Heart left ventricle (tissue), 16 donors: ENCODE results near the gene MEI1. TPM values are rescaled to one million over a fixed set of nuclear protein-coding genes. Genes with fewer than 3 reads are reported as not detected.
"Not testable (repeated sequence)": the region's sequence is repeated elsewhere in the genome, so short reads cannot be mapped to it uniquely, and the experiment has no call there.

Experiments
- ATAC-seq, 4 donors: fragments of 200-7000 bp; cut with Tn5 transposase; one replicate each; pipeline ENCODE4 v1.9.1; 2020 to 2022; ENCODE audit warnings: moderate library complexity in 4 of 4, mild to moderate bottlenecking in 3 of 4, moderate number of reproducible peaks in 1 of 4
- DNase-seq, 5 donors: peaks; one replicate each; pipeline ENCODE4 v3.0.0-alpha.2; 2020
- H3K27ac ChIP-seq, 12 donors: fragments of 200-600 bp; sonication (generic) in 4 of 12; one replicate each; pipeline versions ENCODE4 v1.5.0 to v1.8.0; 2016 to 2022; ENCODE audit warnings: mild to moderate bottlenecking in 2 of 12
- H3K27me3 ChIP-seq, 9 donors: fragments of 200-600 bp; sonication (generic) in 2 of 9; one replicate each; pipeline versions ENCODE4 v1.5.1 to v1.8.0; 2016 to 2022; ENCODE audit warnings: mild to moderate bottlenecking in 3 of 9
- H3K36me3 ChIP-seq, 9 donors: fragments of 200-600 bp; sonication (generic) in 2 of 9; one replicate each; pipeline versions ENCODE4 v1.5.0 to v1.8.0; 2018 to 2022; ENCODE audit warnings: mild to moderate bottlenecking in 2 of 9
- H3K4me1 ChIP-seq, 12 donors: fragments of 200-600 bp; sonication (generic) in 4 of 12; one replicate each; pipeline versions ENCODE4 v1.5.0 to v1.8.0; 2016 to 2022; ENCODE audit warnings: mild to moderate bottlenecking in 3 of 12
- H3K4me3 ChIP-seq, 12 donors: fragments of 200-600 bp; sonication (generic) in 4 of 12; one replicate each; pipeline versions ENCODE4 v1.5.0 to v1.8.0; 2017 to 2022; ENCODE audit warnings: mild to moderate bottlenecking in 9 of 12, moderate library complexity in 4 of 12
- H3K9me3 ChIP-seq, 12 donors: fragments of 200-600 bp; sonication (generic) in 4 of 12; one replicate each; pipeline versions ENCODE4 v1.5.0 to v1.8.0; 2016 to 2022; ENCODE audit warnings: mild to moderate bottlenecking in 1 of 12
- CTCF ChIP-seq, 12 donors: fragments of 200-600 bp; sonication (generic) in 4 of 12; IDR thresholded peaks; one replicate each; pipeline versions ENCODE4 v1.5.0 to v1.8.0; 2018 to 2022; ENCODE audit warnings: antibody characterized with exemption in 12 of 12, mild to moderate bottlenecking in 5 of 12
- POLR2A ChIP-seq, 2 donors: fragments of 450-650 bp; IDR thresholded peaks; one replicate each; pipeline ENCODE4 v1.6.1; 2017; ENCODE audit warnings: antibody characterized with exemption in 2 of 2, mild to moderate bottlenecking in 2 of 2, moderate library complexity in 2 of 2
- WGBS, 4 donors: extraction: QIAGEN DNeasy Blood & Tissue Kit in 2 of 4; methylation state at CpG; one replicate each; pipeline versions ENCODE4 v1.1.5 to v1.1.7; 2013 to 2018; 5-methylcytosine and 5-hydroxymethylcytosine counted together
- intact Hi-C, 10 donors: fragments of 100-400 bp; cut with DNase I; formaldehyde crosslinking; loops; one replicate each; pipeline versions ENCODE4 v1.11.1 to v1.14.2; 2022
- polyA plus RNA-seq, 2 donors: library from polyadenylated mRNA; stranded (reverse); fragments of 200-250 nt; gene quantifications; one replicate each; pipeline ENCODE4 v1.2.3, GENCODE V29; 2013
- total RNA-seq, 9 donors: library from RNA; depleted of rRNA in 2 of 9; stranded (reverse); fragments of >200 nt in 2 of 9; fragmentation: NEBNext Ultra II Directional in 3 of 9; extraction: Animal tissue kit (Norgen Biotek cat#: 25700) in 3 of 9; gene quantifications; one replicate each; pipeline versions ENCODE4 v1.1.0 to v1.2.4, GENCODE V29; 2016 to 2023
- donor health status: ischemic (EF 13 %, LVEDD 7.1; RV severe dilation, severe dysfunction).
- donor health status: healthy with polysubstance abuse.
- donor health status: DM: no; HTN: yes; CAD: no.
- donor health status: DM: no; HTN: no; CAD: no.
- donor health status: ischemic (EF 25% LVEDD 6.9; RV normal size, moderate dysfunction).
- donor health status: ischemic (EF 25% LVEDD 5.7; RV mildly dilated, moderate dysfunction).
- donor health status: healthy.
- donor health status: DM: yes; HTN: yes; CAD: no.
- donor health status: ischemic (EF 35%, LVEDD 5.7; RV mildly dilated, moderate dysfunction).
- donor health status: nonischemic (EF 11% LVEDD 7.7; RV severe dilation, severe dysfunction).
- donor health status: DM: yes; HTN: yes; CAD: no.
- donor health status: PGD.
- donor health status: ischemic (EF 29% LVEDD 5.4; RV normal size, mild dysfunction).
- donor health status: nonischemic (EF 23%, LVEDD 6.1; RV moderate dilation, normal function).

Gene MEI1
- total and polyA plus RNA-seq, 11 donors, result 0.23 to 2.3 (median 0.54) TPM; not detected in 4

DNA sequence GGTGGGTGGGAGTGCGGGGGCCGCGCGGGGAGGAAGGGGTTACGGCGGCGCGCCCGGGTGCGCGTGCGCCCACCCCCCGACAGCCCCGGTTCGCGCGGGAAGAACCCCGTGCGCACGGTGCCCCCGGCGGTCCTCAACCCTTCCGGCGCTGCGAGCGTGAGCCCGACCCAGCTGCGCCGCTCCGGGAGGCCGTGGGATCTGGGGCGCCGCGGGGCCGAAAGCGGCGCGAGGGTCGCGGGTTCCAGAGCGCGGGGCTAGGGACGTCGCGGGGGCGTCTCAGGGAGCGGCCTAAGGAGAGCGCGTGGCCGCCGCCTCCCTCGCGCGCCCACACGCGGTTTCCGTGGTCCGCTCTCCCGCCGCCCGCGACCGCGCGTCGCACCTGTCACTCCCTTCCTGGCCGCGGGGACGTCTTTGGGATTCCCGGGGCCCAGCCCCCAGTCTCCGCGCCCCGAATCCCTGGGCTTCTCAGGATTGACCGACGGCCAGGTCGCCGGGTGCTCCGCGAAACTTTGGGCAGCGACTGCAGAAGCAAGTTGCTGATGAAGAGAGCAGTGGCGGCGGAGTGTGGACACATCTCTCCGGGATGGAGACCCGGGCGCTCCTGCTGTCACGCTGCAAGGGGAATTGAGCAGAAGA is 134.2 kb downstream of the MEI1 start:
- peaks cover 0 to 45% (median 14%) of the 10 kb centered on the region in 12 donors for H3K4me1 ChIP-seq

GRCh38 chr22:41834005-41834944 is 135.0 kb downstream of the MEI1 start:
- Histone ChIP-seq H3K27ac (peak overlapping the region; percentile 90 to 99 (median 94)), H3K27me3 (no peaks in the 10 kb centered on the region), H3K36me3 (peaks cover 0 to 18% (median 13%) of the 10 kb centered on the region in 9 donors), H3K9me3 (no peaks in the 10 kb centered on the region), H3K4me1 (peaks cover 0 to 52% (median 17%) of the 10 kb centered on the region in 12 donors), H3K4me3 (peak overlapping the region; percentile 76 to 99 (median 96))
- DNase-seq, result no peak
- 11 to 19% (median 14%) methylated on average over 11 to 14 of the region's 14 CpGs for WGBS, 4 donors
- TF ChIP-seq CTCF (IDR thresholded peaks at IDR 0.05), result no peak
- intact Hi-C loops, result loop anchor here in 3 of 10 donors (5.0 to 10.0 kb wide), 4 partner anchors 61 to 241 kb away; partner anchors contain the start of genes MEI1 (in 1 of the 3), NAGA (in 1 of the 3), PHETA2 (in 1 of the 3) and SMDT1 (in 1 of the 3)
- ATAC-seq, result no peak

More for the DNA sequence above, 134.2 kb downstream of the MEI1 start:
- no peaks in the 10 kb centered on the region for H3K27me3 ChIP-seq
- 0 to 20% (median 1%) methylated on average over 2 to 86 of the region's 86 CpGs for WGBS, 4 donors
- no peaks in the 10 kb centered on the region for H3K9me3 ChIP-seq
- intact Hi-C loops, result loop anchor here in 3 of 10 donors (5.0 to 10.0 kb wide), 4 partner anchors 61 to 241 kb away; partner anchors contain the start of genes MEI1 (in 1 of the 3), NAGA (in 1 of the 3), PHETA2 (in 1 of the 3) and SMDT1 (in 1 of the 3)
- ATAC-seq, result peak in 2 of 4 donors; percentile 9 to 30
- H3K27ac ChIP-seq, result peak overlapping the region; percentile 90 to 99 (median 94)
- peaks cover 0 to 18% (median 13%) of the 10 kb centered on the region in 9 donors for H3K36me3 ChIP-seq
- DNase-seq, result peak; percentile 45 to 74 (median 52)
- H3K4me3 ChIP-seq, result peak overlapping the region; percentile 76 to 99 (median 96)
- TF ChIP-seq CTCF (IDR thresholded peaks at IDR 0.05) (no peak), POLR2A (IDR thresholded peaks at IDR 0.05) (no peak)

GRCh38 chr22:41835462-41835861 is 136.2 kb downstream of the MEI1 start:
- not testable (repeated sequence) for ATAC-seq, H3K27me3 ChIP-seq, H3K4me3 ChIP-seq, DNase-seq, H3K9me3 ChIP-seq
- WGBS, 4 donors, result 68 to 82% (median 77%) methylated on average over 8 of the region's 8 CpGs
- intact Hi-C loops, result loop anchor here in 2 of 10 donors (10.0 kb wide), 2 partner anchors 59 to 239 kb away; partner anchors contain the start of genes NAGA (in 1 of the 2), PHETA2 (in 1 of the 2) and SMDT1 (in 1 of the 2)
- Histone ChIP-seq H3K27ac (peak overlapping the region in 1 of 12 donors; percentile 0), H3K36me3 (peaks cover 0 to 20% (median 13%) of the 10 kb centered on the region in 9 donors), H3K4me1 (peaks cover 0 to 61% (median 17%) of the 10 kb centered on the region in 12 donors)

DNA sequence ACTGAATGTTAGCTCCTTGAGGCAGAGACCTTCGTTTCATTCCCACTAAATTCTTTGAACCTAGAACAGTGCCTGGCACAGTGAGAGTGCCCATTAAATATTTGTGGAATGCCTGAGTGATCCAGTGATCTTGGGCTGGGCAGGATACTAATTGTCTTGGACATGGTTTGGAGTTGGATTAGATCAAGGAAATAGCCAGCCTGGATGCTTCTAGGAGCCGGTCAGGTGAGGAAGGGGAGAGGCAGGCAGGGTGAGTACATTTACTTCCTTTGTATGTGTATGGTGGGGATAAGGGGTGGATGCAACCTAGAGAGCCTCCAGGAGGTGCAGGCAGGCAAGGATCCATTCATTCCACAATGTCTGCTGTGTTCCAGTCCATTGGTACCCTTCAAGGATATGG is 137.2 kb downstream of the MEI1 start:
- ATAC-seq, result no peak
- peaks cover 0 to 31% (median 13%) of the 10 kb centered on the region in 9 donors for H3K36me3 ChIP-seq
- H3K9me3 ChIP-seq, result no peaks in the 10 kb centered on the region
- 81 to 92% (median 86%) methylated on average over 2 of the region's 2 CpGs for WGBS, 4 donors
- no peak for TF ChIP-seq CTCF (IDR thresholded peaks at IDR 0.05)
- no peak for TF ChIP-seq POLR2A (IDR thresholded peaks at IDR 0.05)
- peaks cover 0 to 67% (median 24%) of the 10 kb centered on the region in 12 donors for H3K4me1 ChIP-seq
- no peak for DNase-seq
- H3K27ac ChIP-seq, result no peak overlapping the region
- H3K4me3 ChIP-seq, result no peak overlapping the region
- intact Hi-C loops, result loop anchor here in 2 of 10 donors (10.0 kb wide), 2 partner anchors 58 to 238 kb away; partner anchors contain the start of genes NAGA (in 1 of the 2), PHETA2 (in 1 of the 2) and SMDT1 (in 1 of the 2)
- H3K27me3 ChIP-seq, result no peaks in the 10 kb centered on the region
